GM19238 (cell line): ENCODE results near the gene SDC1.

Experiments
- DNase-seq: peaks from one replicate; pipeline ENCODE4 v3.0.0; 2011; ENCODE audit warnings: low spot score; ENCODE audit not compliant: insufficient read length

SDC1 gene

DNA sequence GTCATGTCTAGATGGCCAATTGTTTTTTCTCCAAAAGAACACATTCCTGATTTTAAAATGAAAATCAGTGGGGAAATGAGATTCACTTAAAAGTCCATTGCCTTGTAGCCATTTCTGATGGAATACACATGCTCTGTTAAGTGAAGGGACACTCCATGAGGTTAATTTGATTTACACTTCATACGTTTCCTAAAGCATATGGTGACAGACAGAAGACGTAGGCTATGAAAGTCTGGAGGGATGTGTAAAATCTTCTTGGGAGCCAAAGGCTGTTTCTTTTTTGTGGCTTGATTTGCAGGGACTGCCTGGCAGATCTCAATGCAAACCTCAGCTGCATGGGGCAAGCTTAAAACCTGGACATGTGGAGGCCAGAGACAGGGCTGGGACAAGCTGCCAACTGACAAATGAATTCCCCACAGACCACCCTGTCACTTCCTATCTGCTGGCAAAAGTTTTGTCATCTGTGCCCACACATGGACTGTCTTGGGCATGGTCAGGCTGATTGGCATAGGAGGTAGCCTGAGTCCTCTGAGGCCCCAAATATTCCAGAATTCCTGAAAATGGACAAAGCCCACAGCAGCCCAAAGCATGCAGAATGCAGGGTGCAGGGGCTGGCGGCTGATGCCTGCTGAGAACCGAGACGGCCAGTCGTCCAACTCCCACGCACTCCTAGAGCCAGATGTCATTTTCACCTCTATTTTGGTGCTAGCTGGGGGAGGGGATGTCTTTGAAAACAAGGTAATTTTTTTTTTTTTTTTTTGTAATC is 73.9 kb downstream of the SDC1 start:
- DNase-seq, result no peak
